ENCODE results near the gene CLPX.
"Not testable (repeated sequence)": the region's sequence is repeated elsewhere in the genome, so short reads cannot be mapped to it uniquely, and the experiment has no call there.

CLPX gene

GRCh38 chr15:65204931-65205660, 20.0 kb upstream of the CLPX start:
- no peak for DNase-seq

- DNase-seq = no peak
Measured at GRCh38 chr15:65204236-65204930, 19.2 kb upstream of the CLPX start.

GRCh38 chr15:65201918-65202317, 16.8 kb upstream of the CLPX start:
- no peak for DNase-seq

GRCh38 chr15:65198571-65198970, 13.4 kb upstream of the CLPX start:
- DNase-seq = no peak

- no peak for DNase-seq
Measured at GRCh38 chr15:65197337-65197645, 12.1 kb upstream of the CLPX start.

- no peak for DNase-seq
Measured at GRCh38 chr15:65196637-65197336, 11.6 kb upstream of the CLPX start.

- no peak for DNase-seq
Measured at GRCh38 chr15:65195548-65195923, 10.4 kb upstream of the CLPX start.

- DNase-seq = no peak
Measured at GRCh38 chr15:65194826-65195547, 9.8 kb upstream of the CLPX start.

GRCh38 chr15:65192016-65192415, 6.9 kb upstream of the CLPX start:
- DNase-seq = no peak

GRCh38 chr15:65189102-65189740, 4.1 kb upstream of the CLPX start:
- DNase-seq = peak in 1 of 2 donors; percentile 32

GRCh38 chr15:65188472-65188871, 3.3 kb upstream of the CLPX start:
- DNase-seq = not testable (repeated sequence)

- DNase-seq = peak in 1 of 2 donors; percentile 41
Measured at GRCh38 chr15:65184305-65184867, 756 bp downstream of the CLPX start.

- no peak for DNase-seq
Measured at GRCh38 chr15:65183865-65184159, 1.3 kb downstream of the CLPX start.

- no peak for DNase-seq
Measured at GRCh38 chr15:65182538-65182937, 2.6 kb downstream of the CLPX start.

- DNase-seq = not testable (repeated sequence)
Measured at GRCh38 chr15:65181582-65182353, 3.4 kb downstream of the CLPX start.

GRCh38 chr15:65180167-65180566, 5.0 kb downstream of the CLPX start:
- DNase-seq = no peak

- no peak for DNase-seq
Measured at GRCh38 chr15:65177901-65178300, 7.2 kb downstream of the CLPX start.

- no peak for DNase-seq
Measured at GRCh38 chr15:65176056-65176455, 9.1 kb downstream of the CLPX start.

GRCh38 chr15:65175511-65175910, 9.6 kb downstream of the CLPX start:
- DNase-seq = no peak

- no peak for DNase-seq
Measured at GRCh38 chr15:65174509-65174908, 10.6 kb downstream of the CLPX start.

GRCh38 chr15:65172531-65172930, 12.6 kb downstream of the CLPX start:
- DNase-seq = no peak

GRCh38 chr15:65171428-65171827, 13.7 kb downstream of the CLPX start:
- no peak for DNase-seq

Data from hippocampal formation (tissue), 2 donors.